Measurements from ENCODE around the gene GRIK1.

Gene GRIK1

GRCh38 chr21:29721221-29721620 lies 218.6 kb downstream of the GRIK1 start:
- no peak for DNase-seq (ENCODE audit: low read depth in 2 of 2, low spot score in 1 of 2)

- DNase-seq (ENCODE audit: low read depth in 2 of 2, low spot score in 1 of 2) = no peak
These were observed 220.3 kb downstream of the GRIK1 start for GRCh38 chr21:29719521-29719920.

- no peak for DNase-seq (ENCODE audit: low read depth in 2 of 2, low spot score in 1 of 2)
These were observed 221.5 kb downstream of the GRIK1 start for GRCh38 chr21:29718081-29718815.

GRCh38 chr21:29717659-29718058 lies 222.1 kb downstream of the GRIK1 start:
- DNase-seq (ENCODE audit: low read depth in 2 of 2, low spot score in 1 of 2) = no peak

- DNase-seq (ENCODE audit: low read depth in 2 of 2, low spot score in 1 of 2) = no peak
These were observed 223.0 kb downstream of the GRIK1 start for GRCh38 chr21:29716753-29717152.

GRCh38 chr21:29715089-29715488 lies 224.7 kb downstream of the GRIK1 start:
- no peak for DNase-seq (ENCODE audit: low read depth in 2 of 2, low spot score in 1 of 2)

- no peak for DNase-seq (ENCODE audit: low read depth in 2 of 2, low spot score in 1 of 2)
These were observed 227.0 kb downstream of the GRIK1 start for GRCh38 chr21:29712818-29713217.

GRCh38 chr21:29711236-29711635 lies 228.6 kb downstream of the GRIK1 start:
- no peak for DNase-seq (ENCODE audit: low read depth in 2 of 2, low spot score in 1 of 2)

- no peak for DNase-seq (ENCODE audit: low read depth in 2 of 2, low spot score in 1 of 2)
These were observed 229.3 kb downstream of the GRIK1 start for GRCh38 chr21:29710498-29710897.

- DNase-seq (ENCODE audit: low read depth in 2 of 2, low spot score in 1 of 2) = no peak
These were observed 231.4 kb downstream of the GRIK1 start for GRCh38 chr21:29708401-29708800.

- DNase-seq (ENCODE audit: low read depth in 2 of 2, low spot score in 1 of 2) = no peak
These were observed 235.1 kb downstream of the GRIK1 start for GRCh38 chr21:29704719-29705118.

GRCh38 chr21:29701676-29702075 lies 238.1 kb downstream of the GRIK1 start:
- DNase-seq (ENCODE audit: low read depth in 2 of 2, low spot score in 1 of 2) = no peak

GRCh38 chr21:29697555-29698193 lies 242.1 kb downstream of the GRIK1 start:
- DNase-seq (ENCODE audit: low read depth in 2 of 2, low spot score in 1 of 2) = no peak

GRCh38 chr21:29696937-29697336 lies 242.9 kb downstream of the GRIK1 start:
- DNase-seq (ENCODE audit: low read depth in 2 of 2, low spot score in 1 of 2) = no peak

GRCh38 chr21:29691616-29692491 lies 247.9 kb downstream of the GRIK1 start:
- no peak for DNase-seq (ENCODE audit: low read depth in 2 of 2, low spot score in 1 of 2)

GRCh38 chr21:29689753-29690152 lies 250.0 kb downstream of the GRIK1 start:
- DNase-seq (ENCODE audit: low read depth in 2 of 2, low spot score in 1 of 2) = no peak

- DNase-seq (ENCODE audit: low read depth in 2 of 2, low spot score in 1 of 2) = no peak
These were observed 255.7 kb downstream of the GRIK1 start for GRCh38 chr21:29684106-29684505.

GRCh38 chr21:29682800-29683199 lies 257.0 kb downstream of the GRIK1 start:
- DNase-seq (ENCODE audit: low read depth in 2 of 2, low spot score in 1 of 2) = no peak

GRCh38 chr21:29680273-29680672 lies 259.5 kb downstream of the GRIK1 start:
- no peak for DNase-seq (ENCODE audit: low read depth in 2 of 2, low spot score in 1 of 2)

- DNase-seq (ENCODE audit: low read depth in 2 of 2, low spot score in 1 of 2) = no peak
These were observed 261.2 kb downstream of the GRIK1 start for GRCh38 chr21:29678626-29679025.

GRCh38 chr21:29677326-29677725 lies 262.5 kb downstream of the GRIK1 start:
- DNase-seq (ENCODE audit: low read depth in 2 of 2, low spot score in 1 of 2) = no peak

- DNase-seq (ENCODE audit: low read depth in 2 of 2, low spot score in 1 of 2) = no peak
These were observed 263.4 kb downstream of the GRIK1 start for GRCh38 chr21:29676395-29676794.
